HG03175 (cell line): ENCODE data around the gene EIF4G1.

Experiments used
- ATAC-seq: cut with Tn5 transposase; IDR thresholded peaks from one replicate; pipeline ENCODE4 v1.9.1; 2021; ENCODE audit warnings: mild to moderate bottlenecking, moderate library complexity; ENCODE audit not compliant: unreplicated experiment

The EIF4G1 gene

DNA sequence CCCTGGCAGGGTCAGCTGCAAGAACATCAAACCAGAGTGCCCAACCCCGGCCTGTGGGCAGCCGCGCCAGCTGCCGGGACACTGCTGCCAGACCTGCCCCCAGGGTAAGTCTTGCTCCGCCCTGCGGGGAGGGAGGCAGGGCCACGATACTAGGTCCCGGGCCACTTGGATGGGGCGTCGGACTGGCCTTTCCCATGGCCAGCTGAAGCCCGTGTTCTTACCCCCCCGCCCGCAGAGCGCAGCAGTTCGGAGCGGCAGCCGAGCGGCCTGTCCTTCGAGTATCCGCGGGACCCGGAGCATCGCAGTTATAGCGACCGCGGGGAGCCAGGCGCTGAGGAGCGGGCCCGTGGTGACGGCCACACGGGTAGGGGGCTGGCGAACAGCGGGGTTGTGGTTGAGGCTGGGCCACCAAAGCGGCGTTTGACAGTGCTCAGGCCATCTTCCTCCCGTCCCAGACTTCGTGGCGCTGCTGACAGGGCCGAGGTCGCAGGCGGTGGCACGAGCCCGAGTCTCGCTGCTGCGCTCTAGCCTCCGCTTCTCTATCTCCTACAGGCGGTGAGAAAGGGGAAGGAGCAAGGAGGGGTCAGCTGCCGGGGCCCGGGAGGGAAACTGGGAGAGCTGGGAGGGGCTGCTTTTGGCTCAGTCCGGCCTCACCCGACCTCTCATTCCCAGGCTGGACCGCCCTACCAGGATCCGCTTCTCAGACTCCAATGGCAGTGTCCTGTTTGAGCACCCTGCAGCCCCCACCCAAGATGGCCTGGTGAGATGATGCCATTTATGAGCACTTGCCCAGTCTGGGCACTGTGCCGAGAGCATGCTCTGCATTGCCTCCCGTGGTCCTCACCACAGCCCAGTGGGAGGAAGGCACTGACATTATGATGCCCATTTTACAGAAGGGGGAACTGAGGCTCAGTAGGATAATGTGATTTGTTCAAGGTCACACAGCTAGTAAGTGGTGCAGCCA lies 67.1 kb downstream of the EIF4G1 start:
- ATAC-seq, result no peak

GRCh38 chr3:184382326-184383032 lies 68.1 kb downstream of the EIF4G1 start:
- ATAC-seq, result no peak

DNA sequence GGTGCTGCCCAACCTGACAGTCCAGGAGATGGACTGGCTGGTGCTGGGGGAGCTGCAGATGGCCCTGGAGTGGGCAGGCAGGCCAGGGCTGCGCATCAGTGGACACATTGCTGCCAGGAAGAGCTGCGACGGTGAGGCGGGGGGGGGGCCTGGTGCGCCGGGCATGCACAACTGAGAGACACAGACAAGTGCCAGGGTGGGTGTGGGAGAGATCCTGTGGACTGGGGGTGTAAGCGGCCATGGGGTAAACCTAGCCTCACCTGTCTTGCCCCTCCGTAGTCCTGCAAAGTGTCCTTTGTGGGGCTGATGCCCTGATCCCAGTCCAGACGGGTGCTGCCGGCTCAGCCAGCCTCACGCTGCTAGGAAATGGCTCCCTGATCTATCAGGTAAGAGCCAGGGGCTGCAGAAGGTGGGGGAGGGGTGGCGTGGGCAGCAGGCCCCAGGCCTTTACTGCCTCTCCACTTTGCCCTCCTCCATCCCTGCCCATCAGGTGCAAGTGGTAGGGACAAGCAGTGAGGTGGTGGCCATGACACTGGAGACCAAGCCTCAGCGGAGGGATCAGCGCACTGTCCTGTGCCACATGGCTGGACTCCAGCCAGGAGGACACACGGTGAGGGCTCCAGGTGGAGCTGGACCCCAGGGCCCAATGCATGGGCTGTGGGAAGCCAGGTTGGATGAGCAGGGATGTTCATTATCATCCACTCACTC lies 68.8 kb downstream of the EIF4G1 start:
- ATAC-seq, result no peak

DNA sequence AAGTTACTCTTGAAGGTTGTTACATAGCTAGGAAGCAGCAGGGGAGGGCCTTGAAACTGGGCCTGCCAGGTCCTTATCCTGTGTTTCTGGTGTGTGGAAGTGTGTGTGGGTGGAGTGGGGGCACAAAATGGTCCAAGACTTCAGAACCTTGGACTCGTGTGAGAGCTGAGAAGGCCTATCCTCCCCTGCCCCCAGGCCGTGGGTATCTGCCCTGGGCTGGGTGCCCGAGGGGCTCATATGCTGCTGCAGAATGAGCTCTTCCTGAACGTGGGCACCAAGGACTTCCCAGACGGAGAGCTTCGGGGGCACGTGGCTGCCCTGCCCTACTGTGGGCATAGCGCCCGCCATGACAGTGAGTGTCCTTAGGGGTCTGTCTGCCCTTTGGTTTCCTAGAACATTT lies 69.9 kb downstream of the EIF4G1 start:
- ATAC-seq, result no peak
